Bronchial epithelial cell (primary cell): ENCODE measurements around the gene ARSJ. TPM values are rescaled to one million over a fixed set of nuclear protein-coding genes. Genes with fewer than 3 reads are reported as not detected.
A peak's percentile ranks its signal among the peaks of the same experiment; 100 is the strongest.

Experiments used
- DNase-seq: peaks from one replicate; pipeline ENCODE4 v3.0.0-alpha.2; 2010; ENCODE audit warnings: low read depth
- FAIRE-seq: peaks from 2 replicates; lab custom pipeline; 2011; peaks lifted over from hg19 to GRCh38; lab: Jason Lieb, UNC
- H3K27me3 ChIP-seq: 2 replicates; pipeline ENCODE4 v1.5.1; 2011; ENCODE audit warnings: low read length; ENCODE audit not compliant: control insufficient read depth, insufficient read depth
- H3K36me3 ChIP-seq: 2 replicates; pipeline ENCODE4 v1.5.1; 2011; ENCODE audit warnings: low read length; ENCODE audit not compliant: control insufficient read depth, insufficient read depth
- H3K4me3 ChIP-seq: 2 replicates; pipeline ENCODE4 v1.5.1; 2011; ENCODE audit warnings: mild to moderate bottlenecking, low read depth, low read length, control low read depth
- total RNA-seq: library from RNA; depleted of rRNA; stranded (reverse); fragments of >200 nt; gene quantifications from 2 replicates; pipeline ENCODE4 v1.2.1, GENCODE V29; 2014
- TF ChIP-seq, protein P1 (sequence below): IDR thresholded peaks from 2 replicates; pipeline ENCODE4 v1.5.1; 2011; ENCODE audit warnings: mild to moderate bottlenecking, moderate library complexity, low read length, control low read depth, inconsistent platforms; ENCODE audit not compliant: insufficient read depth, severe bottlenecking

ARSJ gene
- total RNA-seq, 1 donor from 2014 or later: 29.0 TPM

DNA sequence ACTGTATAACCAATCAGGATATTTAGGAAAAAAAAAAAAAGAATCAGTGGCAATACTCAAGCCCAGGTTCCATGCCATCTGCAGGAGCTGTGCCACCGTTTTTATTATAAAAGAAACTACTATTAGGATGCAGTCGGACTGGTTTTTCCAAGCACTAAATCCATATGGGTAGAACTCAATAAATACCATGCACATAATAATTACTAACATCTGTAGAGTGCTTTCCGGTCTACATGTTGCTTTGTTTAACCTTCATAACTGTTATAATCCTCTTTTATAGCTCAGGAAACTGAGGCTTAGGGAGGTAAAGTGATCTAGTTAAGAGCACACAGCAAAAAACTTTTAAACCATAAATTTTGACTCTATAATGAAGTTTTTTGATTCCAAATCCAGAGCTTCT, 24.0 kb downstream of the ARSJ start:
- no peaks in the 10 kb centered on the region for H3K36me3 ChIP-seq
- no peak overlapping the region for H3K4me3 ChIP-seq
- TF ChIP-seq, protein P1, sequence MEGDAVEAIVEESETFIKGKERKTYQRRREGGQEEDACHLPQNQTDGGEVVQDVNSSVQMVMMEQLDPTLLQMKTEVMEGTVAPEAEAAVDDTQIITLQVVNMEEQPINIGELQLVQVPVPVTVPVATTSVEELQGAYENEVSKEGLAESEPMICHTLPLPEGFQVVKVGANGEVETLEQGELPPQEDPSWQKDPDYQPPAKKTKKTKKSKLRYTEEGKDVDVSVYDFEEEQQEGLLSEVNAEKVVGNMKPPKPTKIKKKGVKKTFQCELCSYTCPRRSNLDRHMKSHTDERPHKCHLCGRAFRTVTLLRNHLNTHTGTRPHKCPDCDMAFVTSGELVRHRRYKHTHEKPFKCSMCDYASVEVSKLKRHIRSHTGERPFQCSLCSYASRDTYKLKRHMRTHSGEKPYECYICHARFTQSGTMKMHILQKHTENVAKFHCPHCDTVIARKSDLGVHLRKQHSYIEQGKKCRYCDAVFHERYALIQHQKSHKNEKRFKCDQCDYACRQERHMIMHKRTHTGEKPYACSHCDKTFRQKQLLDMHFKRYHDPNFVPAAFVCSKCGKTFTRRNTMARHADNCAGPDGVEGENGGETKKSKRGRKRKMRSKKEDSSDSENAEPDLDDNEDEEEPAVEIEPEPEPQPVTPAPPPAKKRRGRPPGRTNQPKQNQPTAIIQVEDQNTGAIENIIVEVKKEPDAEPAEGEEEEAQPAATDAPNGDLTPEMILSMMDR: no peak
- no peak for FAIRE-seq
- H3K27me3 ChIP-seq: no peaks in the 10 kb centered on the region
- no peak for DNase-seq

GRCh38 chr4:113953888-113954287, 25.6 kb downstream of the ARSJ start:
- FAIRE-seq (no peak), DNase-seq (no peak)
- Histone ChIP-seq H3K27me3 (no peaks in the 10 kb centered on the region), H3K4me3 (no peak overlapping the region), H3K36me3 (no peaks in the 10 kb centered on the region)
- TF ChIP-seq, protein P1: no peak

- Histone ChIP-seq H3K27me3 (no peaks in the 10 kb centered on the region), H3K36me3 (no peaks in the 10 kb centered on the region), H3K4me3 (no peak overlapping the region)
- FAIRE-seq (no peak), DNase-seq (peak; percentile 50)
- TF ChIP-seq, protein P1: peak; percentile 63
Measured at GRCh38 chr4:113952452-113953029, 26.9 kb downstream of the ARSJ start.

DNA sequence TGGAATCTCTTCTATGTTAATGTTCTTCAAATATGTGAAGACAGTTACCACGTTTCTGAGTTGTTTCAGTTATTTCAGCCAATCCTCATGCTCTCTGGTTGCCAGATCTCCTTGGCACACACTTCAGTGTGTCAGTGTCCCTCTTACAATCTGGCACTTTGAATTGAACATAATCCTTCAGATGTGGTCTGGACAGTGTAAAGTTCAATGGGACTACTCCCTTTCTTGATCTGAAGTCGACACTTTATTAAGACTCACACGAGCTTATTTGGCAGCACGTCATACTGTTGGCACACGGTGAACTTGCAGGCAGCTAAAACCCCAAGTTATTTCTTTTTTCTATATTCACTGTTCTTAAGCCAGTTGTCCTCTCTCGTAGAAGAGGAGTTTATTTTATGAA, 28.2 kb downstream of the ARSJ start:
- H3K27me3 ChIP-seq: no peaks in the 10 kb centered on the region
- H3K36me3 ChIP-seq: no peaks in the 10 kb centered on the region
- DNase-seq (peak; percentile 8), FAIRE-seq (no peak)
- no peak overlapping the region for H3K4me3 ChIP-seq
- TF ChIP-seq, protein P1: no peak

- TF ChIP-seq, protein P1: no peak
- H3K27me3 ChIP-seq: no peaks in the 10 kb centered on the region
- H3K4me3 ChIP-seq: no peak overlapping the region
- H3K36me3 ChIP-seq: no peaks in the 10 kb centered on the region
- DNase-seq (no peak), FAIRE-seq (no peak)
Measured at GRCh38 chr4:113950207-113950606, 29.2 kb downstream of the ARSJ start.

- DNase-seq (no peak), FAIRE-seq (no peak)
- TF ChIP-seq, protein P1: no peak
- no peaks in the 10 kb centered on the region for H3K36me3 ChIP-seq
- no peak overlapping the region for H3K4me3 ChIP-seq
- H3K27me3 ChIP-seq: no peaks in the 10 kb centered on the region
Measured at GRCh38 chr4:113947484-113947883, 32.0 kb downstream of the ARSJ start.
